IMR-90 (cell line): ENCODE measurements around the gene LGALS16. TPM values are rescaled to one million over a fixed set of nuclear protein-coding genes. Genes with fewer than 3 reads are reported as not detected.

Experiments used
- ATAC-seq: fragments of 200-7000 bp; cut with Tn5 transposase; 2 replicates; pipeline ENCODE4 v1.9.1; 2020; ENCODE audit warnings: low read depth, mild to moderate bottlenecking, moderate library complexity
- BruUV-seq: library from RNA; stranded (reverse); fragments of 400-500 nt; replicated peaks from 2 replicates; lab custom pipeline; 2021; lab: Mats Ljungman, UMichigan
- CTCF ChIA-PET: fragments of 300-600 bp; formaldehyde crosslinking; extraction: SDS; loops from one replicate; lab custom pipeline; 2021; ENCODE audit warnings: antibody characterized with exemption; lab: Yijun Ruan, JAX
- POLR2A ChIA-PET: fragments of 300-600 bp; sonication (Branson Sonifier 250); formaldehyde crosslinking; loops from one replicate; lab custom pipeline; 2022; ENCODE audit warnings: antibody characterized with exemption; ENCODE audit not compliant: unreplicated experiment; lab: Charles Lee
- DNase-seq: peaks from one replicate; pipeline ENCODE4 v3.0.0; 2013
- H2AFZ ChIP-seq: replicated peaks from 2 replicates; pipeline ENCODE3; 2013; ENCODE audit warnings: low read length, mild to moderate bottlenecking; ENCODE audit not compliant: poor library complexity
- H2AK5ac ChIP-seq: 2 replicates; pipeline ENCODE4 v1.6.1; 2013; ENCODE audit warnings: low read depth, low read length, inconsistent platforms
- H2AK9ac ChIP-seq: replicated peaks from 2 replicates; pipeline ENCODE3; 2013; ENCODE audit warnings: mild to moderate bottlenecking, low read depth, low read length, moderate library complexity; ENCODE audit not compliant: poor library complexity
- H2BK120ac ChIP-seq: 2 replicates; pipeline ENCODE4 v1.6.1; 2013; ENCODE audit warnings: low read depth, low read length, inconsistent platforms
- H2BK15ac ChIP-seq: 3 replicates; pipeline ENCODE4 v1.6.1; 2013; ENCODE audit warnings: low read depth, low read length, inconsistent platforms
- H2BK20ac ChIP-seq: 2 replicates; pipeline ENCODE4 v1.6.1; 2013; ENCODE audit warnings: low read depth, mild to moderate bottlenecking, inconsistent platforms, low read length, moderate library complexity
- H2BK5ac ChIP-seq: 2 replicates; pipeline ENCODE4 v1.6.1; 2013; ENCODE audit warnings: mild to moderate bottlenecking, low read depth, low read length, inconsistent platforms; ENCODE audit not compliant: poor library complexity, severe bottlenecking
- H3K14ac ChIP-seq: replicated peaks from 2 replicates; pipeline ENCODE4 v1.6.1; 2013; ENCODE audit warnings: low read depth, low read length, inconsistent platforms
- H3K18ac ChIP-seq: 2 replicates; pipeline ENCODE4 v1.6.1; 2013; ENCODE audit warnings: low read depth, low read length, control low read depth
- H3K23ac ChIP-seq: 2 replicates; pipeline ENCODE4 v1.6.1; 2013; ENCODE audit warnings: low read depth, low read length, inconsistent platforms
- H3K27ac ChIP-seq: 2 replicates; pipeline ENCODE4 v1.5.1; 2013; ENCODE audit warnings: mild to moderate bottlenecking, control low read depth, low read length; ENCODE audit not compliant: insufficient read depth
- H3K27me3 ChIP-seq: 2 replicates; pipeline ENCODE4 v1.6.1; 2013; ENCODE audit warnings: low read length; ENCODE audit not compliant: control insufficient read depth, insufficient read depth
- H3K36me3 ChIP-seq: 2 replicates; pipeline ENCODE4 v1.6.1; 2013; ENCODE audit warnings: low read length, mixed read lengths; ENCODE audit not compliant: control insufficient read depth, insufficient read depth
- H3K4ac ChIP-seq: 2 replicates; pipeline ENCODE4 v1.6.1; 2013; ENCODE audit warnings: low read depth, low read length, inconsistent platforms
- H3K4me1 ChIP-seq: 2 replicates; pipeline ENCODE4 v1.6.1; 2013; ENCODE audit warnings: low read length, mixed read lengths; ENCODE audit not compliant: control insufficient read depth, insufficient read depth
- H3K4me2 ChIP-seq: 2 replicates; pipeline ENCODE4 v1.6.1; 2013; ENCODE audit warnings: low read depth, mild to moderate bottlenecking, control low read depth, low read length, moderate library complexity
- H3K4me3 ChIP-seq: 2 replicates; pipeline ENCODE4 v1.5.1; 2013; ENCODE audit warnings: low read depth, mild to moderate bottlenecking, control low read depth, low read length, moderate library complexity; ENCODE audit not compliant: insufficient read depth
- H3K56ac ChIP-seq: 2 replicates; pipeline ENCODE4 v1.6.1; 2013; ENCODE audit warnings: low read length, inconsistent platforms; ENCODE audit not compliant: insufficient read depth; ENCODE audit errors: extremely low read depth
- H3K79me1 ChIP-seq, 2 experiments: 2 replicates each; pipeline ENCODE4 v1.6.1; 2013; ENCODE audit warnings: low read length in 2 of 2, inconsistent platforms in 1 of 2, low read depth in 1 of 2
- H3K9ac ChIP-seq: 2 replicates; pipeline ENCODE4 v1.6.1; 2013; ENCODE audit warnings: low read depth, low read length, control low read depth
- H3K9me1 ChIP-seq: 2 replicates; pipeline ENCODE4 v1.6.1; 2013; ENCODE audit warnings: low read length, inconsistent platforms; ENCODE audit not compliant: insufficient read depth
- H3K9me3 ChIP-seq: 2 replicates; pipeline ENCODE4 v1.6.1; 2013; ENCODE audit warnings: low read length; ENCODE audit not compliant: control insufficient read depth, insufficient read depth
- H4K20me1 ChIP-seq: 2 replicates; pipeline ENCODE4 v1.6.1; 2013; ENCODE audit warnings: low read length, inconsistent platforms; ENCODE audit not compliant: insufficient read depth
- H4K5ac ChIP-seq: 2 replicates; pipeline ENCODE4 v1.6.1; 2013; ENCODE audit warnings: mild to moderate bottlenecking, low read depth, low read length, control low read depth
- H4K8ac ChIP-seq, 2 experiments: 2 replicates each; pipeline ENCODE4 v1.6.1; 2013; ENCODE audit warnings: low read depth in 2 of 2, low read length in 2 of 2, control low read depth in 1 of 2, inconsistent platforms in 1 of 2
- H4K91ac ChIP-seq: 2 replicates; pipeline ENCODE4 v1.6.1; 2013; ENCODE audit warnings: low read depth, low read length, inconsistent platforms; ENCODE audit not compliant: insufficient read depth
- BHLHE40 ChIP-seq: fragments of 150-350 bp; IDR thresholded peaks from 2 replicates; pipeline ENCODE4 v1.6.1; 2016; ENCODE audit warnings: mild to moderate bottlenecking, low read depth, low read length
- CEBPB ChIP-seq: IDR thresholded peaks from 2 replicates; pipeline ENCODE4 v1.6.1; 2012; ENCODE audit warnings: low read depth, low read length, improper control_type of control experiment
- CTCF ChIP-seq: conservative IDR thresholded peaks from 2 replicates; pipeline ENCODE4 v1.5.1; 2012; ENCODE audit warnings: mild to moderate bottlenecking, low read depth, low read length, improper control_type of control experiment
- ELK1 ChIP-seq: fragments of 150-350 bp; IDR thresholded peaks from 2 replicates; pipeline ENCODE4 v1.6.1; 2016; ENCODE audit warnings: low read depth, mild to moderate bottlenecking, low read length, moderate library complexity, borderline replicate concordance
- FOS ChIP-seq: fragments of 150-350 bp; IDR thresholded peaks from 2 replicates; pipeline ENCODE4 v1.6.1; 2016; ENCODE audit warnings: low read depth, low read length
- MAFK ChIP-seq: IDR thresholded peaks from 2 replicates; pipeline ENCODE4 v1.6.1; 2012; ENCODE audit warnings: low read depth, low read length, improper control_type of control experiment
- MAZ ChIP-seq: IDR thresholded peaks from 2 replicates; pipeline ENCODE4 v1.6.1; 2012; ENCODE audit warnings: low read depth, mild to moderate bottlenecking, low read length, improper control_type of control experiment, moderate library complexity, borderline replicate concordance
- MXI1 ChIP-seq: IDR thresholded peaks from 2 replicates; pipeline ENCODE4 v1.6.1; 2012; ENCODE audit warnings: low read depth, mild to moderate bottlenecking, low read length, moderate library complexity, borderline replicate concordance
- NFE2L2 ChIP-seq: fragments of 150-350 bp; IDR thresholded peaks from 2 replicates; pipeline ENCODE4 v1.6.1; 2016; ENCODE audit warnings: low read depth, mild to moderate bottlenecking, low read length
- POLR2A ChIP-seq: IDR thresholded peaks from 2 replicates; pipeline ENCODE4 v1.6.1; 2012; ENCODE audit warnings: mild to moderate bottlenecking, low read depth, low read length
- RAD21 ChIP-seq: IDR thresholded peaks from 2 replicates; pipeline ENCODE4 v1.6.1; 2012; ENCODE audit warnings: low read length, improper control_type of control experiment
- RCOR1 ChIP-seq: IDR thresholded peaks from 2 replicates; pipeline ENCODE4 v1.6.1; 2012; ENCODE audit warnings: mild to moderate bottlenecking, low read length, improper control_type of control experiment; ENCODE audit not compliant: insufficient replicate concordance
- RFX5 ChIP-seq: IDR thresholded peaks from 2 replicates; pipeline ENCODE4 v1.8.0; 2012; ENCODE audit warnings: low read depth, mild to moderate bottlenecking, low read length, moderate library complexity
- SMC3 ChIP-seq: fragments of 150-350 bp; IDR thresholded peaks from 2 replicates; pipeline ENCODE4 v1.6.1; 2016; ENCODE audit warnings: low read depth, mild to moderate bottlenecking, antibody characterized with exemption, low read length, moderate library complexity
- USF2 ChIP-seq: fragments of 150-350 bp; IDR thresholded peaks from 2 replicates; pipeline ENCODE4 v1.6.1; 2017; ENCODE audit warnings: mild to moderate bottlenecking, antibody characterized with exemption, low read length, low read depth
- WGBS, 2 experiments: methylation state at CpG; one replicate each; pipeline versions ENCODE4 v1.1.5 to v1.1.7; 2013; ENCODE audit warnings: missing lambda C conversion rate in 2 of 2; ENCODE audit not compliant: insufficient read length in 1 of 2; ENCODE audit errors: extremely low coverage in 2 of 2; 5-methylcytosine and 5-hydroxymethylcytosine counted together
- dilution Hi-C: fragments of 300-500 bp; cut with HindIII; formaldehyde crosslinking; loops from one replicate; pipeline ENCODE4 v1.14.3; 2018; ENCODE audit warnings: low sequenced_read_pairs; ENCODE audit not compliant: unreplicated experiment
- in situ Hi-C: fragments of 300-500 bp; cut with MboI; formaldehyde crosslinking; loops from 3 replicates; pipeline ENCODE4 v1.14.3; 2019; ENCODE audit warnings: low sequenced_read_pairs, inconsistent platforms, mixed read lengths
- intact Hi-C: fragments of 100-400 bp; cut with micrococcal nuclease; formaldehyde crosslinking; loops from 2 replicates; pipeline ENCODE4 v1.10.0; 2022
- polyA plus RNA-seq, 3 experiments: library from polyadenylated mRNA; depleted of rRNA; stranded (reverse); fragments of >200 nt; gene quantifications; 2 replicates each; pipeline ENCODE4 v1.2.3, GENCODE V29; 2012; ENCODE audit warnings: low replicate concordance in 1 of 3
- total RNA-seq: library from RNA; depleted of rRNA; stranded (reverse); fragments of >200 nt; gene quantifications from 2 replicates; pipeline ENCODE4 v1.2.3, GENCODE V29; 2012

The LGALS16 gene
- total and polyA plus RNA-seq, 2 of the 4 experiments (the other 2 are of a cell fraction): not detected

GRCh38 chr19:39607561-39607960 lies 48.2 kb upstream of the LGALS16 start:
- Histone ChIP-seq H3K4me1 (no peaks in the 10 kb centered on the region), H3K56ac (no peak overlapping the region), H2AK5ac (no peak overlapping the region), H3K23ac (no peak overlapping the region), H3K4me2 (no peak overlapping the region), H3K18ac (no peak overlapping the region), H2BK20ac (no peak overlapping the region), H3K79me1 (no peaks in the 10 kb centered on the region), H4K20me1 (no peaks in the 10 kb centered on the region), H4K91ac (no peak overlapping the region), H3K9me3 (no peaks in the 10 kb centered on the region), H3K9me1 (no peaks in the 10 kb centered on the region), H4K5ac (no peak overlapping the region), H2BK5ac (no peak overlapping the region), H2BK15ac (no peak overlapping the region), H3K4ac (no peak overlapping the region), H3K27ac (no peak overlapping the region), H2AK9ac (no peak overlapping the region), H3K4me3 (no peak overlapping the region), H4K8ac (no peak overlapping the region), H2AFZ (no peak overlapping the region), H3K9ac (no peak overlapping the region), H3K14ac (no peak overlapping the region), H2BK120ac (no peak overlapping the region), H3K27me3 (no peaks in the 10 kb centered on the region), H3K36me3 (no peaks in the 10 kb centered on the region)
- ChIA-PET POLR2A (no interaction called here), CTCF (no interaction called here)
- intact Hi-C loops (no loop called here), dilution Hi-C loops (no loop called here), in situ Hi-C loops (no loop called here)
- no peak for ATAC-seq
- DNase-seq: no peak
- no TSS peak for BruUV-seq
- no peak for TF ChIP-seq RCOR1
- TF ChIP-seq MAFK: no peak
- TF ChIP-seq RAD21: no peak
- no peak for TF ChIP-seq BHLHE40
- TF ChIP-seq SMC3: no peak
- TF ChIP-seq ELK1: no peak
- TF ChIP-seq CEBPB: no peak
- no peak for TF ChIP-seq CTCF
- no peak for TF ChIP-seq FOS
- no peak for TF ChIP-seq MAZ
- TF ChIP-seq POLR2A: no peak
- no peak for TF ChIP-seq MXI1
- TF ChIP-seq RFX5: no peak
- TF ChIP-seq USF2: no peak
- no peak for TF ChIP-seq NFE2L2
- no CpG with 5 or more reads among the region's 6 CpGs for WGBS, 2 experiments
